HG03571 (cell line): ENCODE results near the gene CLN6.
"Not testable (repeated sequence)": the region's sequence is repeated elsewhere in the genome, so short reads cannot be mapped to it uniquely, and the experiment has no call there.

Experiments used
- ATAC-seq: cut with Tn5 transposase; IDR thresholded peaks from one replicate; pipeline ENCODE4 v1.9.1; 2021; ENCODE audit not compliant: unreplicated experiment

The CLN6 gene

DNA sequence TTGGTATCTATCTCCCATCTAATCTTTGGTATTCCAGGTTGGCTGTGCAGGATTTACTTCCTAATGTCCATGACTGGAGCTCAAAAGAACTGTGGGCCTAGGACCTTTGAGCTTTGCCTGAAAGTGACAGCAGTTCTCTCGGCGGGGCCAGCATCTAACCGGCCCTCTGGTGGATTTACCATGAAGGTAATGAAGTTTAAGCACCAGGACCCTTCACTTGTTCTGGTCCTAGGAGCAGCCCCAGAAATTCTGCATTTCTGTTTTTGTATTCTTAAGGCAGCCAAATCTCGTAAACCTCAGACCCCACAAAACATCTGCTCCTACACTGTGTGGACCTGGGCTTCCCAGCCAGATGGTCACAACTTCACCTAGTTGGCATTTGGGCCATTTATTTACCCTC, 37.4 kb downstream of the CLN6 start:
- ATAC-seq: no peak

DNA sequence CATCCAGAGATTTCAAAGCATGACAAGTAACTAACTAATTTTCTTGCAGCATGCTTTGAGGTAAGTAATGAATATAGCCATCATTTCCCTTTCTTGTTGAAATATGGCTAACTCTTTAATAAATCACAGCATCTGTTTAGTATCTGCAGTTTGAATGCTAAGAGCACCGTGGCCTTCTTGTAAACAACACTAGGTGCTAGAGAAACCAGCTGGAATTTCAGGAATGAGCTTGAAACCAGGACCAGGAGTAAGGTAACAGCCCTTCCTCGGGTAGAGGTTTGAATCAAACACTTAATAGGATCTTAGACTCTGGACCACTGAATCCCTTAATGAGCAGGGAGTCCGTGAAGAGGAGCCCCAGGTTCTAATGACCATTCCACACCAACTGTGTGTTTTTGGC, 38.0 kb downstream of the CLN6 start:
- no peak for ATAC-seq

DNA sequence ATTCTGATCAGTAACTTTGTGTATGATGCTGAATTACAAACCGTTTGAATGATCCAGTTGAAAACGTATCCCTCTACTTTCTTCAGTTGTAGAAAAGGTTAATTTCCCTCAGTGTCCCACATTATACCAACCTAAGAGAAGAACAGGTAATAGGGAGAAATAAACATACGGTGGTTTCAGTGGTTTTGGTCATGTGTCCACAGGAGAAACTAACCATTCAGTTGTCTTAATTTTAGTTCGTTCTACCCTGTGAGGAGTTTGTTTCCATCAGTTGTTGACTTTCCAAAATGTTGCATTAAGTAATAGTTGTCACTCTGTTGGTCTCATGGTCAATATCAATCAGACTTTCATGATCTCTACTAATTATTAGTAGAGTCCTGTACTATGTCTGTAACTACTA, 39.5 kb downstream of the CLN6 start:
- no peak for ATAC-seq

DNA sequence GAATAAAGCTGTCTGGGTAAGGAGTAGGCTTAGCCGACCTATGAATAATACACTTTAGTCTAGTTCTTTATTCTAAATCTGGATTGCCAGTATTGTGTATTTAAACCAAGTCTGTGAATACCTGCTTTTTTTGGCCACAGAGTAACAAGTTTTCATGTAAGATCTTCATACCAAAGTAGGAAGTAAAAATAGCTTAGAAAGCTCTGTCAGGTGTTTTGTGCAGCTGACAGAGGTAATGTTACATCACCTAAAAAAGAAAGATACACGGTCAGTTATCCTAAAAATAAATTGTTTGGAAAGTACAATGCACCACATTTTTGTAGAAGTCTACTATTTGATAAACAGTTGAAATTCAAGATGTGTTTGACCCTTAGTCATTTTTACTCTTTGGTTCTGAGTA, 40.9 kb downstream of the CLN6 start:
- ATAC-seq: no peak

DNA sequence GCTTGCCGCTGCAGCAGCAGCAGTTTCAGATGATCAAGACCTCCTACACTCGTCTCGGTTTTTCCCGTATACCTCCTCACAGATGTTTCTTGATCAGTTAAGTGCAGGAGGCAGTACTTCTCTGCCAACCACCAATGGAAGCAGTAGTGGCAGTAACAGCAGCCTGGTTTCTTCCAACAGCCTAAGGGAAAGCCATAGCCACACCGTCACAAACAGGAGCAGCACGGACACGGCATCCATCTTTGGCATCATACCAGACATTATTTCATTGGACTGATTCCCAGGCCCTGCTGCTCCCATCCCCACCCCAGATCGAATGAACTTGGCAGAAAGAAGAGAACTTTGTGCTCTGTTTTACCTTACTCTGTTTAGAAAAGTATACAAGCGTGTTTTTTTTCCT, 42.0 kb downstream of the CLN6 start:
- no peak for ATAC-seq

DNA sequence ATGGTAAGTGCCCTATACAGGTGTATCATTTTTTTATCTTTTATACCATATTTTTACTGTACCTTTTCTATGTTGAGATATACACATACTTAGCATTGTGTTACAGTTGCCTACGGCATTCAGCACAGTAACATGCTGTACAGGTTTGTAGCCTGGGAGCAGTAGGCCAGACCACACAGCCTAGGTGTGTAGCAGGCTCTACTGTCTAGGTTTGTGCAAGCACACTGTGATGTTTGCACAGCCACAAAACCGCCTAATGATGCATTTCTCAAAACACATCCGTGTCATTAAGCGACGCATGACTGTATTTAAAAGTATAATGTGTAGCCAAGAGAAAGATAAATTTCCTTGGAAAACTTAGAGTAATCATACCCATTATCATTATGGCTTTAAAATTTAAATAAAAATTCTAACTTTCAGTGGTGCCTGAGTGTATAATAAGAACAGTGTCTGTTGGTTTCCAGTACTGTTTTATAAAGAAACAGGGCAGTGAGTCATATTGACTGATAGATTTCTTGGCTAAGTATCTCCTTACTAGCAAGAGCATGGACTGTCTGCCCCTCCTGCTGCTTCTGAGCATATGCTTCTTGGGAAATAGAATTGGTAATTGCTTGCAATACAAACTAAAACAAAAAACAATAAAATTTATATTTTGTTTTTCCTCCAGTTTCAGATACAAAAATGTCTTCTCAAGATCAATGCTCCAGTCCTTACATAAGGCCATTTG, 42.7 kb downstream of the CLN6 start:
- ATAC-seq: no peak

DNA sequence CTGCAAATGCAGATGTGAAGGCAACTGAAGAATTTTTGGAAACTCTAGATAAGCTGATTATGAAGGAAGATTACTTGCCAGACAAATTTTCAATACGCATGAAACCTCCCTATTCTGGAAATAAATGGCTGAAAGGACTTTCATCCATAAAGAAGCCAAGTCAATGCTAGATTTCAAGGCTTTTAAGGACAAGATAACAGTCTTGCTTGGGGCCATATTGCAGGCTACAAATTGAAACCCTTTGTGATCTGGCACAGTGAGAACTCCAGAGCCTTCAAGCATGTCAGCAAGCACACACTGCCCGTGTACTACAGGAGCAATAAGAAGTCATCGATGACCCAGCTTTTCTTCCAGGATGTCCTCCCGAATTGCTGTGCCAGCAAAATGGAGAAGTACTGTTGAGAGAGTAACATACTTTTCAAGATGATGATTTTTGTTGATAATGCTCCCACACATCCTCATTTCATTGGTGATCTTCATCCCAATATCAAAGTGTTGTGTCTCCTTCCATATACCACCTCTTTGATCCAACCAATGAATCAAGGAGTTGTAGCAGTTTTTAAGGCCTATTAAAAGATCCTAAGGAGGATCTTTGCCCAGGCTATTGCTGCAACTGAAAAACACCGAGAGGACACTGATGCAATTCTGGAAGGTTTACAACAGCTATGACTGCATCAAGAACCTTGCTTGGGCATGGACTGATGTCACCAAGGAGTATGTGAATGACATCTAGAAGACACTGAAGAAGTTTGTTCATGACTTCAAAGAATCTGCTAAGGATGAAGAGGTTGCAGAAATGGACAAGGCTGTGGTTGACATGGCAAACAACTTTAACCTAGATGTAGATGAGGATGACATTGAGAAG, 44.7 kb downstream of the CLN6 start:
- no peak for ATAC-seq

DNA sequence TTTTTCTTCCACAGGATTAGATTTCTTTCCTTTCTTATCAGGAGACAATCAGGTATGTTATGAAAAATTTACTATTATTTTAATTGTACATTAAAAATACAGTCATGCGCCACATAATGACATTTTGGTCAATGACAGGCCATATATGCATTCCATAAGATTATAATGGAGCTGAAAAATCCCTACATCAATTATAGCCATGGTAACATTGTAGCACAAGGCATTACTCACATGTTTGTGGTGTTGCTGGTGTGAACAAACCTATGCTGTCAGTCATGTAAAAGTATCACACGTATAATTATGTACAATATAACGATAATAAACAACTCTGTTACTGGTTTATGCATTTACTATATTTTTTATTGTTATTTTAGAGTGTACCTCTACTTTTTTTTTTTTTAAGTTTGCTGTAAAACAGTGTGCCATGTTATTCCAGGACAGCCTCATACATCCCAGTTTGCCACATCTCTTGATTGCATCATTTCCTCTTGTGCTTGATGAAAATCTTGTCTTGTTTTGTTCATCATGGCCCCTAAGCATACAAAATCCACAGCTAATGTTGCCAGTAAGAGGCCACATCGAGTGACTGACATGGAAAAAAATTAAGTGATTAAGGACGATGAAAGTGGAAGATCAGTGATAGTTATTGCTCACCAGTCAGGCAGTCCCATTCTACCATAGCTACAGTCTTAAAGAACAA, 45.8 kb downstream of the CLN6 start:
- no peak for ATAC-seq

DNA sequence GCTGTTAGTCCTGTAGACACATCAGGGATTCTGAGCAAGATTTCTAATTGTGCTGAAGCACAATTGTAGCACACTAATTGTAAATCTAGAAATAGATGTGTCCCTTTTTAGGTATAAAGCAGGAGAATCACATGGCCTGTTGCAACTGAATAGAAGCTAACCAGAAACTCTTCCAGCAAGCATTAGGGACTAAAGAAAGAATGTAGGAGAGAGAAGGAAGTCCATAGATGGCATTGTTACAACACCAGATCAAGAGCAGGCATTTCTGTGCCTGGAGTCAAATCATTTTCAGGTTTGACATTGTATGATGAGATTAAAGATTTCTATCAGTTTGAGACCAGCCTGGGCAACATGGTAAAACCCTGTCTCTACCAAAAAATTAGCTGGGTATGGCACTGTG, 51.8 kb downstream of the CLN6 start:
- ATAC-seq: no peak

DNA sequence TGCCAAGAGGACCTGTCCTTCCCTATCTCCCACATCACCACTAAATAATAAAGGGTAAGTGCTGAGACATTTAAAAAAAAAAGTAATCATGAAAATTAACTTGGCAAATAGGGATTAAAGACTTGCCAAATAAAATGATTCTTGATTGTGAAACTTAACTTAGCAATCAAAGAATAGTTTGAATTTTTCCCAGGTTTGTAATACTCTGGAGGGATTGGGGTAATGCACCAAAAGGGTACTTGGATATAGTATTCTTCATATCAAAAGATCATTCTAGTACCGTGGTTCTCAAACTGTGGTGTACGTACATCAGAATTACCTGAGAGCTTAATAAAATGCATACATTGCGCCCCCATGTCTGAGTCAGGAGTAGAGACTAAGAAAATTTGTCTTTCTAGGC, 52.9 kb downstream of the CLN6 start:
- no peak for ATAC-seq

DNA sequence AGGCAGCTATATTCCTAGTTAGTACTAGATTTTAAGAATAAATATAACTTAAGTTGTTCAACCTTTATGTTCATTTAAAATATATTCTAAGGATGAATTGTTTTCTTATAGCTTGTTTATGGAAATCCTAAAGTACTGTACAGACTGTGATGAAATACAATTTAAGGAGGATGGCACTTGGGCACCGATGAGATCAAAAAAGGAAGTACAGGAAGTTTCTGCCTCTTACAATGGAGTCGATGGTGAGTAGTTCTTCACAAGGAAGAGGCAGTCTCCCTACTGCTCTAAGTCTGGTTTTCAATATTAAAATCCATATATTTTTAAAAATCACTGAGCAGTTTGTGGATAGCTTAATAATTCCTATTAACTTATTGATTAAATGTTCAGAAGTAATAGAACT, 54.0 kb downstream of the CLN6 start:
- ATAC-seq: no peak

DNA sequence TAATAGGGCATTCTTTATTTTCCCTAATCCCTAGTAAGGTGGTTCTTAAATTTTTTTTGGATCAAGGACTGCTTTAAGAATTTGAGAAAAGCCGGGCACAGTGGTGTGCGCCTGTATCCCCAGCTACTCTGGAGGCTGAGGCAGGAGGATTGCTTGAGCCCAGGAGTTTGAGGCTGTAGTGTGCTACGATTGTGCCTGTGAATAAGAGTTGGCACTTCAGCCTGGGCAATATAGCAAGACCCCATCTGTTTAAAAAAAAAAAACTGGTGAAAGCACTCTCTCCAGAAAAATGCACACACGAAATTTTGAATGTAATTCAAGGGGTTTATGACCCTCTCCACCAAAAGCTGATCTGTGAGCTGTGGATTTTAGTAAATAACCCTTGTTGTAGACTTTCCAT, 56.4 kb downstream of the CLN6 start:
- no peak for ATAC-seq

DNA sequence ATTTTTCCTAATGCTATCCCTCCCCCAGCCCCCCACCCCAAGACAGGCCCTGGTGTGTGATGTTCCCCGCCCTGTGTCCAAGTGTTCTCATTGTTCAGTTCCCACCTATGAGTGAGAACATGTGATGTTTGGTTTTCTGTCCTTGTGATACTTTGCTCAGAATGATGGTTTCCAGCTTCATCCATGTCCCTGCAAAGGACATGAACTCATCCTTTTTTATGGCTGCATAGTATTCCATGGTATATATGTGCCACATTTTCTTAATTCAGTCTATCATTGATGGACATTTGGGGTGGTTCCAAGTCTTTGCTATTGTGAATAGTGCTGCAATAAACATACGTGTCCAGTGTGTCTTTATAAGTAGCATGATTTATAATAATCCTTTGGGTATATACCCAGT, 57.5 kb downstream of the CLN6 start:
- not testable (repeated sequence) for ATAC-seq

DNA sequence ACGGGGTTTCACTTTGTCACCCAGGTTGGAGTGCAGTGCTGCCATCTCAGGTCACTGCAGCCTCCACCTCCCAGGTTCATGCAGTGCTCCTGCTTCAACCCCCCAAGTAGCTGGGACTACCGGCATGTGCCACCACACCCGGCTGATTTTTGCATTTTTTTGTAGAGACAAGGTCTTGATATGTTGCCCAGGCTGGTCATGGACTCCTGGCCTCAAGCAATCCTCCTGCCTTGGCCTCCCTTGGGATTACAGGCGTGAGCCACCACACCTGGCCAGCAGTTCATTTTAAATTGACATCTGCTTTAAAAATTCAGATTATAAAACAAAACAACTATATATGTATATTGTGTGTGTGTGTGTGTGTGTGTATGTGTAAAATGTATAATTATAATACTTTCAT, 62.7 kb downstream of the CLN6 start:
- no peak for ATAC-seq

DNA sequence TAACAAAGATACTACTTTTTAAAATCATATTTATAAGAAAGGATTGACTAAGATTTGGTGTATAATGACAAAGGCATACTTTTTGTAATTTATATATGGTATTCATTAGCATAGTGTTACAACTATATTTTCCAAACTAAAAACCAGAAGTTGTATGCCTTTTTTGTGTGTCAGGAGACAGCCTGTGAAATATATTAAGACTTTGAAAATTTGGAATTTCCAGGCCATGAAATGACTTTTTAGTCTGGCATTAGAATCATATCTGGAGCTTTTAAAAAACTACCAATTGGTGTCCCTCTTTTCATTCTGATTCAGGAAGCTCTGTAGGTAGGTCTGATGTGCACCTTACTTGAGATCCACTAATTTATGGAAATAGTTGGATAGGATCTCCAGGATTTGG, 66.3 kb downstream of the CLN6 start:
- ATAC-seq: no peak

DNA sequence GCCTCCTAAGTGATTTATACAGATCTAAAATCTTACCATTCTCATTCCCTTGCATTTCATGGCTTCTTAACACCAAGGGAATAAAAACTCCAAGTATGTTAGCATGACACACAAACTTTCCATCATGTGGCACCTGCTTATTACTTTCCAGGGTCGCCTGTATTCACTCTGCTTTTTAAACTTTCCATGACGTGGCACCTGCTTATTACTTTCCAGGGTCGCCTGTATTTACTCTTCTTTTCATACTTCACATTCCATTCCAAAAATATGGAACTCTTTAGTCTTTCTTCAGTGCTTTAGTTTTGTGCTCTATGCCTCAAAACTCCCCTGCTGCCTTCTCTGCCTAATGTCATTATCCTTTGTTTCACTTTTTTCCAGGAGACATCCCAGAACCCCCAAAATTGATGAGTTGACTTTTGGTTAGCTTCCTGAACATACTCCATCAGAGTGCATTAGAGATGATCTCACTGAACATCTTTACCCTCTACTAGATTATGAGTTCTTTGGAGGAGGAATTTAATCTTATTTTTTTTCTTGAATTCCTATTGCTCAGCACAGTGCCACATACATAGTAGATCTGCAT, 71.4 kb downstream of the CLN6 start:
- no peak for ATAC-seq

DNA sequence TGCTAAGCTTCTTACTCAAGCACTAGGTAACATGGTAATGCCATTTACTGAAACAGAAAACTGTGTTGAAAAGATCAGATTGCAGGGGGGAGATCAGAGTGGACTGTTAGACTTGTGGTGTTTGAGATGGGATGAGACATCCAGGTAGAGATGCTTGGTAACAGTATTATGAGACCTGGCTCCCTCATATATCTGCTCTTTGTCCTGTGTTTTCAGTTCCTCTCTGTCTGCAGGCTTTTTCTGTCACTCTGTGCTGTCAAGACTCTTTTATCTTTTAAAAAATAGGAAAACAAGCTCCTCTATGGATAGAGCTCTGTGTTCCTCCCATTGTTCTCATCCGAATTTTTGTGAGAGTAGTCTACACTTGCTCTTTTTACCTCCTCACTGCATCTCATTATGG, 72.5 kb downstream of the CLN6 start:
- no peak for ATAC-seq
